Stimulated activated CD4-positive, alpha-beta T cell treated with anti-CD3 and anti-CD28 coated beads, Interleukin-15, amount 100 ng/mL, for 48 hours (primary cell): ENCODE measurements around the gene LRCOL1.

Experiments
- DNase-seq, 2 donors: peaks; one replicate each; pipeline ENCODE4 v3.0.0-alpha.2; 2020; ENCODE audit warnings: low read depth in 2 of 2

Gene LRCOL1

DNA sequence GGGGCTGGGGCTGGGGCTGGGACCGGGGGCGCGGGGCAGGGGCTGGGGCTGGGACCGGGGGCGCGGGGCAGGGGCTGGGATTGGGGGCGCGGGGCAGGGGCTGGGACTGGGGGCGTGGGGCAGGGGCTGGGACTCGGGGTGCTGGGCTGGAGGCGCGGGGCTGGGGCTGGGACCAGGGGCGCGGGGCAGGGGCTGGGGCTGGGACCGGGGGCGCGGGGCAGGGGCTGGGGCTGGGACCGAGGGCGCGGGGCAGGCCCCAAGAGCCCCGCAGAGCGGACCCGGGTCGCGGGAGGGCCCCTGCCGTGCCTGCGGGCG is 8.6 kb upstream of the LRCOL1 start:
- no peak for DNase-seq

DNA sequence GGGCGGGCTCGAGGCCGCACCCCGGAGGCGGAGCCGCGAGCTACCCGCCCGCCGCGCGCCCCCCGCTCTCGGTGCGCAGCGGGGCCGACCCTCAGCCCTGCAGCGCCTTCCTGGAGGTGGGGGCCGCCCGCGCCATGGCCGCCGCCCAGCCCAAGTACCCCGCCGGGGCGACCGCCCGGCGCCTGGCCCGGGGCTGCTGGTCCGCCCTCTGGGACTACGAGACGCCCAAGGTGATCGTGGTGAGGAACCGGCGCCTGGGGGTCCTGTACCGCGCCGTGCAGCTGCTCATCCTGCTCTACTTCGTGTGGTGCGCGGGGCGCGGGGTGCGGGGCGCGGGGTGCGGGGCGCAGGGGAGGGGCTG is 8.3 kb upstream of the LRCOL1 start, which contains the start of gene P2RX2:
Gene P2RX2 (plus strand): TSS at position 94 of the 361 bp plus-strand sequence. CDS start 41 bp downstream, at position 135.
- no peak for DNase-seq

DNA sequence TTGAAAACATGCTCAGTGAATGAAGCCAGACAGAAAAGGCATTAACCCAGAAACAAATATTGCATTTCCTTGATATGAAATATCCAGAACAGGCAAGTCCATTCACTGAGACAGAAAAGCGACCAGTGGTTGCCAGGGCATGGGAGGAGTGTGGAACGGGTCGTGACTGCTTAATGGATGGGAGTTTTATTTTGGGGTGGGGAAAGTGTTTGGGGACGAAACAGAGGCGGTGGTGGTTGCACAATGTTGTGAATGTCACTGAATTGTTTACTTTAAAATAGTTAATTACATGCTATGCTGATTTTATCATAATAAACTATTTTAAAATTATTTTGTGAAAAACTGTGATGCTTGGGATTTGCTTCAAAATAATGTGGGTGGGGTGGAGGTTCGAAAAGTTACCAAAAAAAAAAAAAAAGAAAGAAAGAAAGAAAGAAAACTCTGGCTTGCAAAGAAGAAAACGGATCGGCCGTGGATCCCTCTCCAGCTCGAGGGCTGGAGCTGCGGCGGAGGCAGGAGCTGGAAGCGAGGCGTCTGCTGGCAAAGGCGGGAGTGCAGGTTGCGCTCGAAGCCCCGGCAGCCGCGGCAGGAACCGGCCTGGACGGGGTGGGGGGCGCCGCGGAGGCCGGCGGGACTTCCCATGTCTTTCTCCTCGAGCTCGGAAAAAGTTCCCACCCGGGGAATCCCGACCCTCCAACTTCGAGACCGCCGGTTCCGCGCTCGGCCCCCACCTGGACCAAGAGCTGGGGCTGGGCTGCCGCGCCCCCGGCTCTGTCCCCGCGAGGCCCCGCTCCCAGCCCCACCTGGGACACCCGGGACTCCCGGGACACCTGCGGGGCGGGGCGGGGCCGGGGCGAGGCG is 7.7 kb upstream of the LRCOL1 start:
- DNase-seq = no peak

DNA sequence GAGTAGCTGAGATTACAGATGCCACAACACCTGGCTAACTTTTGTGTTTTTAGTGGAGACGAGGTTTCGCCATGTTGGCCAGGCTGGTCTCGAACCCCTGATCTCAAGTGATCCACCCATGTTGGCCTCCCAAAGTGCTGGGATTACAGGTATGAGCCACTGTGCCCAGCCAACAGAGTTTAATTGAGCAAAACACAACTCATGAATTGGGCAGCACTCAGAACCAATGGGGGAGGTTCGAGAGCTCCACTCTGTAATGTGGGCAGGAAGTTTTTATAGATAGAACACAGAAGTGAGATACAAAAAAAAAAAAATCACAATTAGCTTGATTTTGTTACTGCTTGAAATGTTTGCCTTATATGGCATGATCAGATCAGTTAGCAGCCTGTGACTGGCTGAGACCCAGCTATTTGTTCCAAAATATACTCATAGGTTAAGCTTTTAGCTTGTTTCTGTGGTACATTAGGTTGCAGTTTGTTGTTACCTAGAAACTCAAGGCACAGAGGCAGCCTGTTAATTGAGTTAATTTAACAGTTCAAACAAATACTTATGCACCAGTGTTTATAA is 6.8 kb upstream of the LRCOL1 start:
- DNase-seq = no peak

DNA sequence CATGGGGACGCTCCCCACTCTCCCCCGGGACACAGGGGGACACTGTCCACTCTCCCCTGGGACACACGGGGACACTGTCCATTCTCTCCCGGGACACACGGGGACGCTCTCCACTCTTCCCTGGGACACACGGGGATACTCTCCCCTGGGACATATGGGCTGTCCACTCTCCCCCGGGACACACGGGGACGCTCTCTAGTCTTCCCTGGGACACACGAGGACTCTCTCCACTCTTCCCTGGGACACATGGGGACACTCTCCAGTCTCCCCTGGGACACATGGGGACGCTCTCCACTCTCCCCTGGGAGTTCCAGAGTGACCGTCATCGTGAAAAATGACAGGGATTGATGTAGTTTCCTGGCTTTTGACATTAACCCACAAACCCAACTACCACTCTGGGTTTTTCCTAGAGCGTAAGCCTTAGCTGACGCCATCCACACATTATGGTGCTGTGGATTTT is 5.2 kb upstream of the LRCOL1 start:
- no peak for DNase-seq

DNA sequence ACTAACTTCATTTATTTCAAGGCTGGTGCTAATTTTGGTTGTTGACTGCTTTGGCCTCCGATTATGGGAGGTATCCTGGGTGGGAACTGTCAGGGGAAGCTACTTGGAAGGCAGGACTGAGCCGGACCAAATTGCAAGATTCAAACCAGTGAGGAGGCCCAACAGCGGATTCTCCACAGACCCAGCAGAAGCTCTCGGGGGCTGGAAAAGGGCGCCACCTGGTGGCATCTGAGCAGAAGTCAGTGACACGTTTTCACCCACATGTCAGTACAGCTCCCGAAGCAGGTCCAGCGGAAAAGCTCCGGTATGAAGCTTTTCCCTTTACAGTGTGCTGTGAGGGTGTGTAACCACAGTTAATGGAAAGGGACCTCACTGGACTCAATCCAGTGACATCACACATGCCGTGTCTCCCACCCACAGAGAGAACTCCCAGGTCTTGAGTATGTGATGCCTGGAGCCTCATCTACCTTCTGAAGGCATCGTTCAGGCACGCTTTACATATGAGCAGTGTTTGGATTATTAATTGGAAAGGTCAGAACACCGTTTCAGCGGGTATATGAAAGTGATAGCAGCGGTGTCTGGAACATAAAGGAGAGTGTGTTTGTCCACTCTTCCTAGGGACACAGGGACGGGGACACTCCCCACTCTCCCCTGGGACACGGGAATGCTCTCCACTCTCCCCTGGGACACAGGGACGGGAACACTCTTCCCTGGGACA is 4.6 kb upstream of the LRCOL1 start:
- DNase-seq = peak; percentile 63 to 73

DNA sequence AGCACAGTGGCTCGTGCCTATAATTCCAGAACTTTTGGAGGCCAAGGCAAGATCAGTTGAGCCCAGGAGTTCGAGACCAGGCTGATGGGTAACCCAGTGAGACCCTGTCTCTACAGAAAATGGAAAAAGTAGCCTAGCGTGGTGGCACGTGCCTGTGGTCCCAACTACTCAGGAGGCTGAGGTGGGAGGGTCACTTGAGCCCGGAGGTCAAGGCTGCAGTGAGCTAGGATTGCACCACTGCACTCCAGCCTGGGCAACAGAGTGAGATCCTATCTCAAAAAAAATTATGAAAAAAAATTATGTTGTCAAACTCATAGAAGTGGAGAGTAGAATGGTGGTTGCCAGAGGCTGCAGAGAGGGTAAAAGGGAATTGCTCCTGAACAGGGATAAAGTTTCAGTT is 3.6 kb upstream of the LRCOL1 start:
- no peak for DNase-seq

DNA sequence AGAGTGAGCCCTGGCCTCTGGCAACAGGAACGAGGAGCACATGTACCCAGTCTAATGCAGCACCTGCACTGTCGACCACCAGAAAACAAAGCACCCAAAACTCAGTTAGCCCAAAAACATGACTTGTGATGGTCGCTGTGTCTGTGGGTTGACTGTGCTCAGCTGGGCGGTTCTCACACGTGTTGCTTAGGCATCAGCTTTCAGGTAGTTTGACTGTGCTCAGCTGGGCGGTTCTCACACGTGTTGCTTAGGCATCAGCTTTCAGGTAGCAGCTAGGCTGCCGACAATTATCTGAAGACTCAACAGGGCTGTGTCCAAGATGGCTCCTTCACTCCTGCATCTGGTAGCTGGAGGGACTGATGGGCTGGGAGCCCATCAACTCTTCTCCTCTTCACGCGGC is 1.2 kb upstream of the LRCOL1 start:
- no peak for DNase-seq

DNA sequence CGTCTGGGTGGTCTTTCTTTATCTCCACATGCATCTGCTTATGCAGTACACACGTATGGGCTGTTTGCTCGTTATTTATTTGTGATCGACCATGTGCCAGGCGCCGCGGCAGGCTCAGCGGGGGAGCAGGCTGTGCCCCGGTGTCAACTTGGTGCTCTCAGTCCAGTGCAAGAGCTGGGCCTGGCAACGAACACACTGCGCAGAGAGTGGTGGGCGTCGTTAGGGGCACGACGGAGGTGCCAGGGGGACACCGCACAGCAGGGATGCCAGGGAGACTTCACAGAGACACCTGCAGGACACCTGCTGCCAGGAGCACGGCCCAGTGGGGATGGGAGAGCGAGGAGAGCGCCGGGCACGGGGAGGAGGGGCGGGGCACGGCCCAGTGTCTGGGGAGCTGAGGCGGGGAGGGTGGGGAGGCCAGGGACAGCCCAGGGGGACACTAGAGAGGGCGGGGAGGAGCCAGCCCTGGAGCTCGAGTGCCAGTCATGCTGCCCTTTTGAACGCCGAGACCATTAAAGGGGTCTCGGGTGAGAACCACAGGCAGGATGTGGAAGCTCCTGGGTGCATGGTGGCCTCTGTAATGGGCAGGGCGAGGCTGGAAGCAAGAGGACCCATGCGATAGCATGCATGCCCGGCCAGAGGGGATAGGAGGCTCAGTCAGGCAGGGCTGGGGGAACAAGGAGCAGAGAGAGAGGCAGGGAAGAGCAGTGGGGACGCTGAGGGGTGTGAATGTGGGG is 652 bp upstream of the LRCOL1 start:
- no peak for DNase-seq

DNA sequence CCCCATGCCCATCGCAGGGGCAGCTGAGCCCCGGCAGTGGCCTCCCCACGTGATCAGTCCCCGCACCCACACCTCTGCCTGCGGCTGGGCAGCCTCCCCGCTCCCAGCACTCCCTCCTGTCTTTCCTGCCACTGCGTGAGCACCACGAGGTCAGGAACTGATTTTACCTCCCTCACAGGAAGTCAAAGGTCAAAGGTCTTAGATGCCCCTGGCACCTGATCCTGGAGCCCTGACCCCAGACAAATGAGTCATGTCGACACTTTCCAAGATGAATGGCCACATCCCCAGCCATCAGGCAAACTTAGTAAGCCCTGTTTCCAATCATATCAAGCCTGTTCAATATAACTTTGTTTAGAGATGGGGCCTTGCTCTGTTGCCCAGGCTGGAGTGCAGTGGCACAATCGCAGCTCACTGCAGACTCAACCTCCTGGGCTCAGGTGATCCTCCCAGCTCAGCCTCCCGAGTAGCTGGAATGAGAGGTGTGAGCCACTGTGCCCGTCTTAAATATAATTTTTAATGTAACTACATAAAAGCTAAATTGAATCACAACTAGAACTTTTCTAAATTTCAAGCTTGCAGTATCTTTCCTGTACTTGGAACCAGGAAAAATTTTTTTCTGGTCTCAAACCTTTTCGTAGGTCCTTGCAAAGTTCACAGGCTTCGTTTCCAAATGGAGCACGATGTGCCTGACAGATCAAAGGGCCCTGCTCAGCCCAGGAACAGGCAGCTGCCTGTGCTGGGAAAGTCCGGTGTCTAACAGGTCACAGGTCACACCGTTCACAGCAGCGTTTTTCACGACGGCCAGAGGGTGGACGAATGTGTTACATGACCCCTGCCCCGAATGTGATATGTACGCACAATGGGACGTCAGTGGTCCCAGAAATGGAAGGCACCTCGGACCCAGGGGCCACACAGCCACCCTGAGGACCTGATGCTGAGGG is 1.9 kb downstream of the LRCOL1 start:
- no peak for DNase-seq

DNA sequence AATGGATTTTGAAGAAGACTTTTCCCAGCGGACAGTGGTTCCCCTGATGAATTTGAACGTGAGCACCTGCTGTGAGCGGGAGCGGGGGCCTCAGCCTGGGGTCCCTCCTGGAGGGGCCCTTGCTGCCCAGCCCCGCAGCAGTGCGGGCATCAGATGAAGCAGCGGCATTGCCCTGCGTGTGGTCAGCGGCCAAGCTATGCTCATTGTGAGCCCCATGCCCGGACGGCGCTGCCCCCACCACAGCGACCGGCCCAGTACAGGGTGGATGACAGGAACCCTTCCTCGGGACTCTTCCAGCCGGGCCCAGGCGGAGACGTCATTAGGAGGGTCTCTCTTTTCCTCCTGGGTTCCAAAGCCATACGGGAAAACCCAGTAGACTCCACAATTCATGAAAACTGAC is 3.5 kb downstream of the LRCOL1 start:
- DNase-seq = no peak

DNA sequence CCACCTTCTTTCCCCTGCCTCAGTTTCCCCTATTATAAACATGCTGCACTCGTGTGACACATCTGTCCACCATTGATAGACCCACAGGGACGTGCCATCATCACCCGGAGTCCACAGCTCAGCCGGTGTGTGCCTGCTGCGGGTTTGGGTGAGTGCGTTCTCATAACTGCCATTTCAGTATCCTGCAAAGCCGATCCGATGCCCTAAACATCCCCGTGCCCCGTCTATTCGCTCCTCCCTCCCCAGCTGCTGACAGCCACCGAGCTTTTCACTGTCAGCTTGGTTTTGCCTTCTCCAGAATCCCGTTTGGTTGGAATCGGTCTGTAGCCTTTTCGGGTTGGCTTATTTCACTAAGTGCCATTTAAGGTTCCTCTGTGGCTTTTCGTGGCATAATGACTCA is 3.9 kb downstream of the LRCOL1 start:
- DNase-seq = no peak

DNA sequence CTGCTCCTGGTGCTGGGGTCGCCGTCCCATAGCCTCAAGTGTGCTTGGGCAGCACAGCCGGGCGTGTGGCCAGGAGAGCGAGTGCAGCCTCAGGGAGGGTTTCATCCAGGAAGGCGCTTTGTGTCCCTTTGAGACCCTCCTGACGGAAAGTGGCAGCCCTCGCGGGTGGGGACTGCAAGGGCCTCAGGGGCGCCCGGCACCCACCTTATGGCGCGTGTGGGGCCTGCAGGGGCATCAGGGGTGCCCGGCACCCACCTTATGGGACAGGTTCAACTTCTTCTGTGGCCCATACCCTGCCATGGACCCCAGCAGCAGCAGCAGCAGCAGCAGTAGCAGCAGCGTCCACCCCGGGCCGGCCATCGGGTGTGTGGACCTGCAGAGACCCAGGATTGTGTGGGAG is 4.5 kb downstream of the LRCOL1 start:
- no peak for DNase-seq

DNA sequence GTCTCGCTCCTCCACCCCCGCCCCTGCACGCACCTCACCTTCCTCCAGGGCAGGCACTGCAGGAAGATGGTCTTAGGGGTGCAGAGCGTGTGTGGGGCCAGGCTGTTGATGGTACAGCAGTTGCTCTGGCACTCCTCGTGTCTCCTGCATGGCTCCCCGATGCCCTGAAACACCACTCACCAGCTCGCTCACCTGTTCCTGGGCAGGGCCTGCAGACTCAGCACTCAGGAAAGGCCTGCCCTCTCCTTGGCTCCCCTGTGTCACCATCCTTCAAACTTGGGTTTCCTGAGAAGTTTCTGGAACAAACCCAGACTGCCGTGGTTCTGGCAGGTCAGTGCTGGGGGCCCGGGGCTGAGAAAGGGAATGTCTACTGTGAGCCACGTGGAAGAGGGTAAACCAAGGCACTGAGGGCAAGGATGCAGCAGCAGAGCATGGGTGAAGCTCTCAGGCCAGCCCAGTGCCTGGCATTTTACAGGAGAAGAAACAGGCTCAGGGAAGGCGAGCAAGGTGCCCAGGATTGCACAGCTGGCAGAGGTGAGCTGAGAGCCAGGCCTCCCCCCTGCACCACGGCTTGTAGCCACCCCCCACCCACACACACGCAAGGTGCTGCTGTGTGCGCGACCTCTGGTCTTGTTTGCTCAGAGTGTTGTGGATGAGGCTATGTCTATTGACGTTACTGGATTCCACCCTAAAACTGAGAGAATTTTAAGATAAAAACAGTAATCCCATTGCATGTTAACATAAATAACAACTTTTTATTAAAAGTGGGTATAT is 5.5 kb downstream of the LRCOL1 start:
- no peak for DNase-seq

DNA sequence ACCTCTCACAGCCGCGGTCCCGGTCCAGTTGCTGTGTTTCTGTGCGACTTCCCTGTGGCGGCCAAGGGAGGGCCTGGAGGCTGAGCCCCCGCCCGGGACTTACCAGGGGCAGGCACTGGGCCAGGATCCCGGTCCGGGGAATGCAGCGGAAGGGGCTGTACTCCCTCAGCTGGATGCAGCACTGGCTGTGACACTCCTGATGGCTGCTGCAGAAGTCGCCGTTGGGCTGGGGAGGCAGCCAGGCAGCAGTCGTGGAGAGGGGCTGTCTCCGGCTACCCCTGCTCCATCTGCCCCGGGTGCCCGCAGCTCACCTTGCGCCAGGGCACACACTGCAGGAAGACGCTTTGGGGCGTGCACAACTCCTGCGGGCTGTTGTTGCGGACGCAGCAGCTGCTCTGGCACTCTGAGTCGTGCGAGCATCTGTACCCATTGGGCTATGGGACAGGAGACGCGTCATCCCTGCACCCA is 6.2 kb downstream of the LRCOL1 start:
- no peak for DNase-seq

DNA sequence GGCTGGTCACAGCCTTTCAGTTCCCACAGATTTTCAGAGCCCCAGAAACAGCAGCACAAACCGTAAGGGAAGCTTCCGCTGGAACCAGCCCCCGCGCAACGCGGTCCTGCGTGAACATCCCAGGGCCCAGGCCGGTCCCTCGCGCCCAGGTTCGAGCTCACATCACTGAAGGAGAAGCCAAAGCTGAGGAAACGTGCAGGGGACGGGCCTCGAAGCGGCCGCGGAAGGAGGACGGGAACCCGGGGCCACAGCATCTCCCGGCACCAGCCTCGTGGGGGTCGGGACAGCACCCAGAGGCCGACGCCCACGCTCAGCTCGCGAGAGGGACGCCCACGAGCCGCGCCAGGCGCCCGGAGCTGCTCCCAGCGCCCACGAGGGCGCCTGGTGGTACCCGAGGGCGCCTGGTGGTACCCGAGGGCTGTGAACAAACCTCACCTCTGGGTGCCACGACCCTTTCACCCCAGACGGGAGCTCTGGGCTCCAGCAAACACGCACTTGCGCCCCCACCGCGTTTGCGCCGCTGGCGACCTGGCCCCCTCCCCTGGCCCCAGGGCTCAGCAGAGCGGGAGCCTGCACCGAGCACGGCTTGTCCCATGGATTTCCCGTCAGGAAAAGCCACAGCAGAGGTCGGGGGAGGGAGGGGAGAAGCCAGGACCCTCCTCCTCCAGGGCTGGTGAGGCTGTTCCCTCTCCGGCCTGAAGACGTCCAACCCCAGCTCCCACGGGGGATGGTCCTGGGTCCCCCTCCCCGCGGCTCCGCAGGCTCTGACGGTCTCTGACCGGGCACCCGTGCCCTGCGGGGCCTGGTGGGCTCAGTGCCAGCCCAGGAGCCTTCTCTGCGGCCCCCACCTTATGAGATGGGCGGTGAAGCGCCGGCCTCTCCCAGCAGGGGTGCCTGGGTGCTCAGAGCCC is 6.9 kb downstream of the LRCOL1 start:
- DNase-seq = no peak

DNA sequence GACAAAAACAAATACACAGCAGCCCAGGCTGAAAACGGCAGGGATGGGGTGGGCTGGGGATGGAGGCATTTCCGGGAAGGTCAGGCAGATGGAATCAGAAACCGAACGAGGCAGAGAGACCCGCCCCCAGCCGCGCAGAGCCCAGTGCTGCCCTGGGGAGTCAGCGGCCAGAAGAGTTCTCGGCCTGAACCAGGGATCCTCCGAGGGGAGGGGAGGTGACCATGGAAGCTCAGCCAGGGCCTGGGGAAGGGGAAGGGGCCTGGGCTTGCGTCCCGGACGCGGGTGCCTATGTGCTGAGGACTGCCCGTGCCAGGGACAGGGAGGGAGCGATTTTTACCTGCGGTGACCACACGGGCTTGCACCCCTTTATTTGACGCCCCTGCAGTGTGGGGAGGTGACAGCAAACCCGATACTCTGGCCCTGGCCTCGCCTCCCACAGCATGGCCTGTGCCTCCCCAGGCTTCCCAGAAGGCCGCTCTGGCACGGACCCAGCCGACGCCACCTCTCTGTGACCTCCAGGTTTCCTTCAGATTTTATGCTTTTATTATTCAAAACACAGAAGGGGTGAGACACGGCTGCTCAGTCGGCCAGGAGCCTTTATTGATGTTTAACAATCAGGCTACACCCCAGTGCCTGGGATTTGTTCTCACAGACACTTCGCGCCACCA is 7.7 kb downstream of the LRCOL1 start:
- no peak for DNase-seq

DNA sequence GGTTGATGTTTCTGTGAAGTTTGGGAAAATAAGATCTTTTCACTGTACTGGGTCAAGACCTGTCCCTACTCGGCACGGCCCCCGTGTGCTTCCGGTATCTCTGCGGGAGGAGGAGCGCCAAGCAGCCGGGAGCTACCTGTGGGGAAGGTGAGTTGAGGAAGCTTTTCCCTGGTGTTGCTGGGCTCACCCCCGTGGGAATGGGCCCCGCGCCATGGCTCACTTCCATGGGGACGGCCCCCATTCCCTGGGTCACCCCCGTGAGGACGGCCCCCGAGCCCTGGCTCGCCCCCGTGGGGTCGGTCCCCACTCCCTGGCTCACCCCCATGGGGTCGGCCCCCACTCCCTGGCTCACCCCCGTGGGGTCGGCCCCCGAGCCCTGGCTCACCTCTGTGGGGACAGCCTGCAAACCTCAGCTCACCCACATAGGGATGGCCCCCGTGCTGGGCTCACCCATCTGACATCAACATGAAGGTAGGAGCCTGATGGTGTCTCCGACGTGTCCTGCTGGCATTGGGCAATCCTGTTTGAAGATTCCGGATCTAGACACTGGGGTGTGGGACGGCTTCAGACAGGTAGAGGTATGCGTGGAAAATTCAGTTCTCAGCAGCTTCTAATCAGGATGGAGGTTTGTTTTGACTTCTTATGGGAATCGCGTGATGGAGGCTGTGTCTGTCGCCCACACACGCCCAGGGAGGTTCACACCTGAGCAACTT is 9.1 kb downstream of the LRCOL1 start:
- DNase-seq = no peak
